ENCODE data around the gene PICALM.

- TF ChIP-seq FOXA2 (IDR thresholded peaks at IDR 0.05): no peak
- no peak for TF ChIP-seq REST (IDR thresholded peaks at IDR 0.05)
- no peak for TF ChIP-seq JUND (IDR thresholded peaks at IDR 0.05)
- TF ChIP-seq MAX (IDR thresholded peaks at IDR 0.05): no peak
- no peak for TF ChIP-seq CTCF (IDR thresholded peaks at IDR 0.05; ENCODE audit: low read depth, low read length, missing input control)
- TF ChIP-seq GABPA (IDR thresholded peaks at IDR 0.05 in 1 of 2, conservative IDR thresholded peaks at IDR 0.05 in 1 of 2): no peak
- TF ChIP-seq ATF3 (IDR thresholded peaks at IDR 0.05): no peak
Measured at GRCh38 chr11:86101493-86101892, 32.6 kb upstream of the PICALM start.

Measured in liver (tissue), 3 donors.